Epidermal melanocyte (primary cell): ENCODE results near the gene MC4R.
A peak's percentile ranks its signal among the peaks of the same experiment; 100 is the strongest.

Experiments used
- DNase-seq: peaks from one replicate; pipeline ENCODE4 v3.0.0; 2011; ENCODE audit warnings: low spot score; ENCODE audit not compliant: insufficient read length

The MC4R gene

DNA sequence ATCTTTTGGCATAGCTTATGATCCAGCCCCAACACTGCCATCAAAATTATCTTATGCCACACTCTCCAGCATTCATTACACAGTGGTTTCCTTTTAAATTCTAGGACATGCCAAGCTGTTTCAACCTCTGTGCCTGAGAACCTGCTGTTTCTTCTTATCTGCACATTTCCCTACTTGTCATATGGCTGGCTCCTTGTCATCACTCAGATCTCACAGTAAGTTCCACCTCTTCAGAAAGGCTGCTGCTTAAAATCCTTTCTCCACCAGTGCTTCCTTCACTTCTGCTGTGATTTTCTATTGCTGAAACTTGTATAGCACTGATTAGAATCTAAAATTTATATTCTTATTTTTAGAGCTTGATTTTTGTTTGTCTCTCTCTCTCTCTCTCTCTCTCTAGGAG, 43.4 kb downstream of the MC4R start:
- no peak for DNase-seq

DNA sequence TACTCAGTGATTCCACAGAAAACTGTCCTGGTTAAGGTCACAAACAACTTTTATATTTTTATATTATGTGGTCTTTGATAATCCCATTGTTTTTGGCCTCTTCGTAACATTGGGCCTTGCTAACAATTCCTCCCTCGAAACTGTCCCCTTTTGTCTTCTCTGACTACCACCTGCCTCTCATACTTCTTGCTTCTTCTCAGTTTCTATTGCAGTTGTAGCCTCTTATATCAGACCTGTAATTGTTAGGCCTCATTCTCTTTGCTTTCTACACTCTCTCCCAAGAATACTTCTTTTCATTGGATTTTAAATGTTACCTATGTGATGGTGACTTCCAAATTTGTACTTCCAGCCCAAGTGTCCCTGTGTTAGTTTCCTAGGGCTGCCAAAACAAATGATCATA, 44.7 kb downstream of the MC4R start:
- no peak for DNase-seq

DNA sequence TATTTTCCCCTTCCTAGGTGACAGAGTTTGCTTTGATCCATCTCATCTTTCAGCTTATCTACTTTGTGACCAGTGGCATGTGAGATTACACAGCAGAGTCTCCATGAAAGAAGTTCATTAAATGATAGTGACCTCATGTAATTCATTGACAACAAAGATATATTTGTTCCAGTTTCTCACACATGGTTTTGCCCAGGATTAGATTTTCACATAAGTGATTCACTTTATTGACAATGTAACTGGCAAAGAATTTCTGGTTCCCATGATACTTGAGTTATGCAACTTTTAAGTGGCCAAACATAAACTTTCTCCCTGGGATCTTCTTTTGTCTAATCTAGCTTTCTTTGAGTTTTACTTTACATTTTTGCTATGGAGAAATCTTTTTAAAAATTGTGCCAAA, 50.0 kb downstream of the MC4R start:
- DNase-seq = peak; percentile 15
